ENCODE data around the gene SFMBT1. TPM values are rescaled to one million over a fixed set of nuclear protein-coding genes. Genes with fewer than 3 reads are reported as not detected.

SFMBT1 gene
- total RNA-seq, 2 donors from 2014 or later, result 6.9 to 10.3 TPM

- no peak overlapping the region for H3K9ac ChIP-seq (ENCODE audit: extremely low read depth, low read length, poor library complexity, severe bottlenecking)
- Mint-ChIP-seq H3K27me3 (ENCODE audit: insufficient read depth) (no peaks in the 10 kb centered on the region), H3K27ac (peak overlapping the region; percentile 61), H3K36me3 (ENCODE audit: low read depth) (peaks cover 4% of the 10 kb centered on the region), H3K4me3 (no peak overlapping the region), H3K4me1 (peaks cover 13% of the 10 kb centered on the region), H3K9me3 (no peaks in the 10 kb centered on the region)
- no peak overlapping the region for H3K4me3 ChIP-seq (ENCODE audit: low read length)
- WGBS, 2 experiments (ENCODE audit: insufficient coverage in 1 of 2, insufficient read length in 1 of 2), result 93 to 96% methylated on average over 3 to 5 of the region's 5 CpGs
- no peaks in the 10 kb centered on the region for H3K27me3 ChIP-seq (ENCODE audit: control insufficient read depth, insufficient read depth, low read length, poor library complexity, severe bottlenecking)
- TF ChIP-seq CTCF (conservative IDR thresholded peaks at IDR 0.05), result no peak
- H3K4me1 ChIP-seq (ENCODE audit: control insufficient read depth, insufficient read depth, low read length), result no peaks in the 10 kb centered on the region
- peaks cover 12% of the 10 kb centered on the region for H3K36me3 ChIP-seq (ENCODE audit: control insufficient read depth, insufficient read depth, low read length)
- no peaks in the 10 kb centered on the region for H3K9me3 ChIP-seq (ENCODE audit: control insufficient read depth, low read length)
- no peak overlapping the region for H3K27ac ChIP-seq (ENCODE audit: low read depth, low read length)
- no peak for DNase-seq
Measured at GRCh38 chr3:52890735-52891134, 155.1 kb downstream of the SFMBT1 start.

- H3K27ac Mint-ChIP-seq, result no peak overlapping the region
- Histone ChIP-seq H3K4me3 (ENCODE audit: low read length) (no peak overlapping the region), H3K9ac (ENCODE audit: extremely low read depth, low read length, poor library complexity, severe bottlenecking) (no peak overlapping the region), H3K4me1 (ENCODE audit: control insufficient read depth, insufficient read depth, low read length) (no peaks in the 10 kb centered on the region), H3K36me3 (ENCODE audit: control insufficient read depth, insufficient read depth, low read length) (peaks cover 6% of the 10 kb centered on the region), H3K27me3 (ENCODE audit: control insufficient read depth, insufficient read depth, low read length, poor library complexity, severe bottlenecking) (no peaks in the 10 kb centered on the region), H3K27ac (ENCODE audit: low read depth, low read length) (no peak overlapping the region), H3K9me3 (ENCODE audit: control insufficient read depth, low read length) (no peaks in the 10 kb centered on the region)
- H3K4me3 Mint-ChIP-seq, result no peak overlapping the region
- no peak for DNase-seq
- 92 to 98% methylated on average over 7 to 8 of the region's 8 CpGs for WGBS, 2 experiments (ENCODE audit: insufficient coverage in 1 of 2, insufficient read length in 1 of 2)
- no peaks in the 10 kb centered on the region for H3K27me3 Mint-ChIP-seq (ENCODE audit: insufficient read depth)
- H3K4me1 Mint-ChIP-seq, result peaks cover 11% of the 10 kb centered on the region
- peaks cover 13% of the 10 kb centered on the region for H3K36me3 Mint-ChIP-seq (ENCODE audit: low read depth)
- H3K9me3 Mint-ChIP-seq, result no peaks in the 10 kb centered on the region
- TF ChIP-seq CTCF (conservative IDR thresholded peaks at IDR 0.05), result no peak
Measured at GRCh38 chr3:52889901-52890300, 156.0 kb downstream of the SFMBT1 start.

- H3K9me3 ChIP-seq (ENCODE audit: control insufficient read depth, low read length), result no peaks in the 10 kb centered on the region
- H3K27me3 Mint-ChIP-seq (ENCODE audit: insufficient read depth), result no peaks in the 10 kb centered on the region
- no peak overlapping the region for H3K9ac ChIP-seq (ENCODE audit: extremely low read depth, low read length, poor library complexity, severe bottlenecking)
- H3K4me1 Mint-ChIP-seq, result peaks cover 11% of the 10 kb centered on the region
- H3K27ac Mint-ChIP-seq, result no peak overlapping the region
- TF ChIP-seq CTCF (conservative IDR thresholded peaks at IDR 0.05), result no peak
- no peak for DNase-seq
- H3K36me3 Mint-ChIP-seq (ENCODE audit: low read depth), result peaks cover 15% of the 10 kb centered on the region
- no peak overlapping the region for H3K4me3 ChIP-seq (ENCODE audit: low read length)
- no peak overlapping the region for H3K4me3 Mint-ChIP-seq
- no peaks in the 10 kb centered on the region for H3K36me3 ChIP-seq (ENCODE audit: control insufficient read depth, insufficient read depth, low read length)
- no peaks in the 10 kb centered on the region for H3K9me3 Mint-ChIP-seq
- H3K4me1 ChIP-seq (ENCODE audit: control insufficient read depth, insufficient read depth, low read length), result no peaks in the 10 kb centered on the region
- 96% methylated on average over 4 of the region's 4 CpGs; no CpG with 5 or more reads in 1 of the 2 experiments for WGBS, 2 experiments (ENCODE audit: insufficient coverage in 1 of 2, insufficient read length in 1 of 2)
- no peaks in the 10 kb centered on the region for H3K27me3 ChIP-seq (ENCODE audit: control insufficient read depth, insufficient read depth, low read length, poor library complexity, severe bottlenecking)
- no peak overlapping the region for H3K27ac ChIP-seq (ENCODE audit: low read depth, low read length)
Measured at GRCh38 chr3:52887166-52887565, 158.7 kb downstream of the SFMBT1 start.

All from endodermal cell (in vitro differentiated cells).